PC-3 (cell line): ENCODE results near the gene ASF1B.

Experiments
- EZH2 ChIP-seq: fragments of 300-600 bp; sonication (generic); IDR thresholded peaks from one replicate; pipeline ENCODE4 v1.6.1; 2017; ENCODE audit warnings: antibody characterized with exemption, mild to moderate bottlenecking, low read length; ENCODE audit not compliant: unreplicated experiment
- TF ChIP-seq, protein P1 (sequence below): fragments of 300-600 bp; sonication (generic); conservative IDR thresholded peaks from 2 replicates; pipeline ENCODE4 v1.5.1; 2017; ENCODE audit warnings: antibody characterized with exemption, low read depth, mild to moderate bottlenecking, low read length

DNA sequence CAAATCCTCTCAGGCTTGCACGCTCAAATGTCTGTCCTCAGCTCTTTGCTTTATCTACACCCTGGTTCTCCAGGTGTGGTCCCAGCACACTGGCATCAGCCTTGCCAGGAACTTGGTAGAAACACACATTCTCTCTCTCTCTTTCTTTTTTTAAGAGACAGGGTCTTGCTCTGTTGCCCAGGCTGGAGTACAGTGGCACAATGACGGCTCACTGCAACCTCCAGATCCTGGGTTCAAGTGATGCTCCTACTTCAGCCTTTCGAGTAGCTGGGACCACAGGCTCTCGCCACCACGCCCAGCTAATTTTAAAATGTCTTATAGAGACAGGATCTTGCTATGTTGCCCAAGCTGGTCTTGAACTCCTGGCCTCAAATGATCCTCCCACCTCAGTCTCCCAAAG is 48.8 kb upstream of the ASF1B start:
- TF ChIP-seq, protein P1, sequence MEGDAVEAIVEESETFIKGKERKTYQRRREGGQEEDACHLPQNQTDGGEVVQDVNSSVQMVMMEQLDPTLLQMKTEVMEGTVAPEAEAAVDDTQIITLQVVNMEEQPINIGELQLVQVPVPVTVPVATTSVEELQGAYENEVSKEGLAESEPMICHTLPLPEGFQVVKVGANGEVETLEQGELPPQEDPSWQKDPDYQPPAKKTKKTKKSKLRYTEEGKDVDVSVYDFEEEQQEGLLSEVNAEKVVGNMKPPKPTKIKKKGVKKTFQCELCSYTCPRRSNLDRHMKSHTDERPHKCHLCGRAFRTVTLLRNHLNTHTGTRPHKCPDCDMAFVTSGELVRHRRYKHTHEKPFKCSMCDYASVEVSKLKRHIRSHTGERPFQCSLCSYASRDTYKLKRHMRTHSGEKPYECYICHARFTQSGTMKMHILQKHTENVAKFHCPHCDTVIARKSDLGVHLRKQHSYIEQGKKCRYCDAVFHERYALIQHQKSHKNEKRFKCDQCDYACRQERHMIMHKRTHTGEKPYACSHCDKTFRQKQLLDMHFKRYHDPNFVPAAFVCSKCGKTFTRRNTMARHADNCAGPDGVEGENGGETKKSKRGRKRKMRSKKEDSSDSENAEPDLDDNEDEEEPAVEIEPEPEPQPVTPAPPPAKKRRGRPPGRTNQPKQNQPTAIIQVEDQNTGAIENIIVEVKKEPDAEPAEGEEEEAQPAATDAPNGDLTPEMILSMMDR, result no peak
- TF ChIP-seq EZH2, result no peak
